ENCODE results near the gene RBM17. TPM values are rescaled to one million over a fixed set of nuclear protein-coding genes. Genes with fewer than 3 reads are reported as not detected.

The RBM17 gene
- total RNA-seq, 1 donor: 41.8 TPM

- DNase-seq (ENCODE audit: low read depth): no peak
- H3K4me3 ChIP-seq (ENCODE audit: low read depth, low read length): no peak overlapping the region
- no peak for TF ChIP-seq CTCF (IDR thresholded peaks at IDR 0.05; ENCODE audit: insufficient read depth, low read length)
Measured at GRCh38 chr10:6148251-6148701, 59.4 kb downstream of the RBM17 start.

GRCh38 chr10:6148908-6149307, 60.1 kb downstream of the RBM17 start:
- H3K4me3 ChIP-seq (ENCODE audit: low read depth, low read length): no peak overlapping the region
- TF ChIP-seq CTCF (IDR thresholded peaks at IDR 0.05; ENCODE audit: insufficient read depth, low read length): no peak
- DNase-seq (ENCODE audit: low read depth): no peak

GRCh38 chr10:6151087-6151977, 62.5 kb downstream of the RBM17 start:
- no peak overlapping the region for H3K4me3 ChIP-seq (ENCODE audit: low read depth, low read length)
- TF ChIP-seq CTCF (IDR thresholded peaks at IDR 0.05; ENCODE audit: insufficient read depth, low read length): peak; percentile 80
- DNase-seq (ENCODE audit: low read depth): peak; percentile 71

GRCh38 chr10:6153845-6154244, 65.0 kb downstream of the RBM17 start:
- TF ChIP-seq CTCF (IDR thresholded peaks at IDR 0.05; ENCODE audit: insufficient read depth, low read length): no peak
- no peak for DNase-seq (ENCODE audit: low read depth)
- no peak overlapping the region for H3K4me3 ChIP-seq (ENCODE audit: low read depth, low read length)

GRCh38 chr10:6154566-6154965, 65.7 kb downstream of the RBM17 start:
- DNase-seq (ENCODE audit: low read depth): no peak
- H3K4me3 ChIP-seq (ENCODE audit: low read depth, low read length): no peak overlapping the region
- no peak for TF ChIP-seq CTCF (IDR thresholded peaks at IDR 0.05; ENCODE audit: insufficient read depth, low read length)

GRCh38 chr10:6158276-6158675, 69.4 kb downstream of the RBM17 start:
- no peak overlapping the region for H3K4me3 ChIP-seq (ENCODE audit: low read depth, low read length)
- no peak for TF ChIP-seq CTCF (IDR thresholded peaks at IDR 0.05; ENCODE audit: insufficient read depth, low read length)

More at GRCh38 chr10:6158276-6158675, 69.4 kb downstream of the RBM17 start:
- no peak for DNase-seq (ENCODE audit: low read depth)
